ENCODE results near the gene CDC42EP4. TPM values are rescaled to one million over a fixed set of nuclear protein-coding genes. Genes with fewer than 3 reads are reported as not detected.

The CDC42EP4 gene
- total RNA-seq, 5 donors from 2014 or later (not counting 1 experiment from before 2014, with no cell fraction given): 1.1 to 3.7 (median 1.3) TPM

DNA sequence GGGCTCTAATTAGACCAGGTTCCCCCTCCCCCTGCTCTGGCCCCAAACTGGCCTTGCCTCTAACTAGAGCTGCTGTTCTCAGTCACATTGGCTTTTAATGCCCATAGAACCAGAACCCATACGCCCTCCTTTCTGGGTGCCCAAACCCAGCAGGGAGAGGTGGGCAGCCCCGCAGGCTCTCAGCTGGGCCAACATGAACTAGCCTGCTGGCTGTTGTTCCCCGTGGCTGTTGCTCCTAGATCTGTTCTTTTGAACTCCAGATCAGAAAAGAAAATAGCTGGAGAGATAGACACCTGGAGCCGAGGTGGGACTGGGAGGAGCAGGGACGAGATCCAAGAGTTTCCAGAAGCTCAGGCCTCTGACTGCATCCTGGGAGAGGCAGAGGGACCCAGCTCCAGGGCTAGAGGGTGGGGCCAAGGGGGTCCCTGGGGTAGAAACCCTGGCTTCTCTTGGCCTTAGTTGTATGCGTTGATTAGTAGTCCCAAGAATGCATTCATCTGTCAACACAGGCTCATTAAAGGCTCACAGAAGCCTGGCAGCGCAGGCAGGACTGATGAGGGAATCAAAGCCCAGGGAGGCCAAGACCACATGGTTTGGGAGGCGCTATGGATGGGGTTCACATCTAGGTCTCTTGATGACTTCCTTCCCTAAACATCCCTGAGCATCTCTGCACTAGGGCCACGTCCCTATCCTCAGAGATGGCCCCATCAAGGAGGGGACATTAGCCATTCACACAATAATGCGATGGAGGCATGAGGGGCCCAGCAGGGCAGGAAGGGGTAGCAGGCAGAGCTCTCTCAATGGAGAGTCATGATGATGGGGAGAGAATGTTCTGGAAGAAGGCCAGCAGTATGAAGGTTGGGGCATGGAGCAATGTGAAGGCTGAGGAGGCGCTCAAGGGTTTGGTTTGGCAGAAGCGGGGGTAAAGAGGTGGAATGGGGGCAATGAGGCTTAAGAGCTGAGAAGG is 48.8 kb downstream of the CDC42EP4 start:
- Histone ChIP-seq H3K27me3 (replicated peaks in 1 of 2; ENCODE audit: control insufficient read depth in 2 of 2, extremely low read depth in 1 of 2, insufficient read depth in 2 of 2, low read length in 1 of 2) (no peaks in the 10 kb centered on the region), H3K36me3 (ENCODE audit: control insufficient read depth in 2 of 2, extremely low read depth in 1 of 2, insufficient read depth in 1 of 2, low read length in 1 of 2) (no peaks in the 10 kb centered on the region), H3K9me3 (no peaks in the 10 kb centered on the region), H3K4me3 (ENCODE audit: control insufficient read depth in 1 of 2, extremely low read depth in 1 of 2, low read length in 1 of 2) (no peak overlapping the region), H3K27ac (ENCODE audit: low read length) (no peak overlapping the region), H3K4me1 (ENCODE audit: control insufficient read depth in 1 of 2, extremely low read depth in 1 of 2, insufficient read depth in 2 of 2, low read length in 2 of 2) (no peaks in the 10 kb centered on the region)
- no peaks in the 10 kb centered on the region for H3K36me3 Mint-ChIP-seq
- POLR2A ChIA-PET: no interaction called here
- DNase-seq: no peak
- no peaks in the 10 kb centered on the region for H3K4me1 Mint-ChIP-seq
- no peak overlapping the region for H3K4me3 Mint-ChIP-seq
- H3K27me3 Mint-ChIP-seq: peaks cover 0 to 4% of the 10 kb centered on the region in 2 donors
- WGBS (ENCODE audit: insufficient coverage): 88% methylated on average over 11 of the region's 12 CpGs
- H3K27ac Mint-ChIP-seq: no peak overlapping the region
- ATAC-seq (replicated peaks in 1 of 4): no peak
- no peaks in the 10 kb centered on the region for H3K9me3 Mint-ChIP-seq
- CTCF ChIA-PET: no interaction called here

DNA sequence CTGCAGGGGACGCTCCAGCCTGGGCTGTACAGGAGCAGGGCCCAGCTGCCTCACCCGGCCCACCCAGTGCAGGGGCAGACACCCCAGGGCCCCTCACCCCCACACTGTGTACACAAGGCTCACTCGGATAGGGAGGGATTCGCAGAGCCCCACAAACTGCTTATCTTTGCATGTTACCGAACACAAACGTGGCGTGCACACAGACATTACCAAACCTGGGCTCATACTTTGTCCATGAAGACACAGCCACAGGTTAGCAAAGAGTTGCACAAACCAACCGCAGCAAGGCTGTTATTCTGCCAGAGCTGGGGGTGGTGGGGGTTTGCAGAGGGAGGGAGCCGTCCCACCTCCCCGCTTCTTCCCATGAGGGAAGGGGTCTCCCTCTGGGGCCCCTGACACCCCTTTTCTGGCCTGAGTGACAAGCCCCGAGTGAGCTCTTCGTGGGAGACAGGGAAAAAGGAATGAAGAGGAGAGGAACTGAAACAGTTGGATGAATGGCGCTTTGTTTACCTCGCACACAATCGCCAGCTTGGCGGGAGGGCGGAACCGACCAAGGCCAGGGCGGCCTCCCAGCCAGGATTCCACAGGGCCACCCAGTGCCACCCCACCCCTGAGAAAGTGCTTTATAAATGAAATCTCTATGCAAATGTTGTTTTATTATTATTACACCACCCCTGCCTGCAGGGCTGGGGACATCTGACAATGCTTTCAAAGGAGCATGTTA is 49.7 kb downstream of the CDC42EP4 start:
- peaks cover 0 to 3% of the 10 kb centered on the region in 2 experiments for H3K27me3 ChIP-seq (replicated peaks in 1 of 2; ENCODE audit: control insufficient read depth in 2 of 2, extremely low read depth in 1 of 2, insufficient read depth in 2 of 2, low read length in 1 of 2)
- 85% methylated on average over 9 of the region's 19 CpGs for WGBS (ENCODE audit: insufficient coverage)
- no peaks in the 10 kb centered on the region for H3K36me3 Mint-ChIP-seq

DNA sequence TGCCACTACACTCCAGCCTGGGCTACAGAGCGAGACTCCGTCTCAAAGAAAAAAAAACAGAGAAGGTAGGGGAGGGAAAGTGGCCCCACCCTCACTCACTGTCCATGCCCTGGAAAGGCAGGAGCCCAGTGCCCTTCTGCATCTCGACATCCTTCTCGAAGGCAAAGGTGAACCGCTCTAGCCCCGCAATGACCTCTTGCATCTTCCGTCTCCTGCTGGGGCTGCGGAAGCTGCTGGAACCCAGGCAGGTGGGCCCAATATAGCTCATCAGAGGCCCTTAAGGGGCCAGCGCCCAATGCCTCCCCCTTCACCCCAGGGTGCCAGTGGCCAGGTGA is 50.2 kb downstream of the CDC42EP4 start, which contains the start of gene CPSF4L:
CPSF4L (minus strand) TSS at position 264 of the 335 bp plus-strand sequence; CDS start at position 202, 62 bp downstream.
- DNase-seq: no peak
- H3K27ac ChIP-seq (ENCODE audit: low read length): no peak within 1 kb of the TSS

More for the DNA sequence above, 49.7 kb downstream of the CDC42EP4 start:
- POLR2A ChIA-PET: no interaction called here
- H3K27me3 Mint-ChIP-seq: peaks cover 0 to 4% of the 10 kb centered on the region in 2 donors
- Histone ChIP-seq H3K27ac (ENCODE audit: low read length) (no peak overlapping the region), H3K4me3 (ENCODE audit: control insufficient read depth in 1 of 2, extremely low read depth in 1 of 2, low read length in 1 of 2) (no peak overlapping the region), H3K9me3 (no peaks in the 10 kb centered on the region), H3K4me1 (ENCODE audit: control insufficient read depth in 1 of 2, extremely low read depth in 1 of 2, insufficient read depth in 2 of 2, low read length in 2 of 2) (no peaks in the 10 kb centered on the region), H3K36me3 (ENCODE audit: control insufficient read depth in 2 of 2, extremely low read depth in 1 of 2, insufficient read depth in 1 of 2, low read length in 1 of 2) (no peaks in the 10 kb centered on the region)
- no peaks in the 10 kb centered on the region for H3K9me3 Mint-ChIP-seq
- H3K4me3 Mint-ChIP-seq: no peak overlapping the region
- no peak overlapping the region for H3K27ac Mint-ChIP-seq
- CTCF ChIA-PET: interaction anchor here in 1 of 2 donors (0.6 kb wide), 1 partner anchor 914 kb away, joined by 3 read pairs; no protein-coding TSS in a partner anchor
- no peaks in the 10 kb centered on the region for H3K4me1 Mint-ChIP-seq
- no peak for DNase-seq
- no peak for ATAC-seq (replicated peaks in 1 of 4)

DNA sequence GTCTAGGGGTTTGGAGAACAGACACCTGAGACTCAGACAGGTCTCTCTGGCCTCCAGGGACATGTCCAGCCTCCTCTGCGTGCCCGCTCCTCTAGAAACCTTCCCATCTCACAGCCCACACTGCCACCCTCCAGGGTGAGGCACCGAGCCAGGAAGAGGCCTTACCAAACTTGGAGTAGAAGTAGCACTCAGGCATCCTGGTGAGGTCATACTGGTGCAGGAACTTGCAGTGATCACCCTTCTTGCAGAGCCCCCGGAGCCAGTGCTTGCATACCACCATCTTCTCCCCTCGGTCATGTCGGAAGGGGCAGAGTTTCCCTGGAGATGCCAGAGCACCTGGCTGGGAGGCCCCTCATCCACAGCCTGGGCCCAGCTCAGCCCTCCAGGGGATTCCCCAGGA is 54.3 kb downstream of the CDC42EP4 start:
- H3K4me3 ChIP-seq (ENCODE audit: control insufficient read depth in 1 of 2, extremely low read depth in 1 of 2, low read length in 1 of 2): no peak overlapping the region
- Mint-ChIP-seq H3K4me1 (peaks cover 0 to 4% (median 4%) of the 10 kb centered on the region in 3 donors), H3K4me3 (no peak overlapping the region), H3K27ac (no peak overlapping the region), H3K9me3 (no peaks in the 10 kb centered on the region), H3K36me3 (no peaks in the 10 kb centered on the region), H3K27me3 (no peaks in the 10 kb centered on the region)
- POLR2A ChIA-PET: no interaction called here
- H3K27ac ChIP-seq (ENCODE audit: low read length): no peak overlapping the region
- no peaks in the 10 kb centered on the region for H3K9me3 ChIP-seq
- ATAC-seq (replicated peaks in 1 of 4): no peak
- H3K4me1 ChIP-seq (ENCODE audit: control insufficient read depth in 1 of 2, extremely low read depth in 1 of 2, insufficient read depth in 2 of 2, low read length in 2 of 2): peaks cover 0 to 5% of the 10 kb centered on the region in 2 experiments
- 94% methylated on average over 6 of the region's 6 CpGs for WGBS (ENCODE audit: insufficient coverage)
- H3K36me3 ChIP-seq (ENCODE audit: control insufficient read depth in 2 of 2, extremely low read depth in 1 of 2, insufficient read depth in 1 of 2, low read length in 1 of 2): no peaks in the 10 kb centered on the region
- H3K27me3 ChIP-seq (replicated peaks in 1 of 2; ENCODE audit: control insufficient read depth in 2 of 2, extremely low read depth in 1 of 2, insufficient read depth in 2 of 2, low read length in 1 of 2): peaks cover 0 to 3% of the 10 kb centered on the region in 2 experiments
- no peak for DNase-seq
- CTCF ChIA-PET: no interaction called here

More for the DNA sequence above, 50.2 kb downstream of the CDC42EP4 start, which contains the start of gene CPSF4L:
- peaks cover 0 to 3% of the 10 kb centered on the region in 2 experiments for H3K27me3 ChIP-seq (replicated peaks in 1 of 2; ENCODE audit: control insufficient read depth in 2 of 2, extremely low read depth in 1 of 2, insufficient read depth in 2 of 2, low read length in 1 of 2)
- H3K27me3 Mint-ChIP-seq: peaks cover 0 to 4% of the 10 kb centered on the region in 2 donors
- no peaks in the 10 kb centered on the region for H3K4me1 Mint-ChIP-seq
- no peaks in the 10 kb centered on the region for H3K4me1 ChIP-seq (ENCODE audit: control insufficient read depth in 1 of 2, extremely low read depth in 1 of 2, insufficient read depth in 2 of 2, low read length in 2 of 2)
- ATAC-seq (replicated peaks in 1 of 4): no peak
- no peaks in the 10 kb centered on the region for H3K36me3 ChIP-seq (ENCODE audit: control insufficient read depth in 2 of 2, extremely low read depth in 1 of 2, insufficient read depth in 1 of 2, low read length in 1 of 2)
- 94% methylated on average over 6 of the region's 9 CpGs for WGBS (ENCODE audit: insufficient coverage)
- POLR2A ChIA-PET: interaction anchor here in 1 of 2 donors (0.6 kb wide), 1 partner anchor 62 kb away, joined by 3 read pairs; no protein-coding TSS in a partner anchor
- H3K9me3 Mint-ChIP-seq: no peaks in the 10 kb centered on the region
- H3K9me3 ChIP-seq: no peaks in the 10 kb centered on the region
- H3K27ac Mint-ChIP-seq: no peak within 1 kb of the TSS
- H3K36me3 Mint-ChIP-seq: no peaks in the 10 kb centered on the region
- H3K4me3 ChIP-seq (ENCODE audit: control insufficient read depth in 1 of 2, extremely low read depth in 1 of 2, low read length in 1 of 2): no peak within 1 kb of the TSS
- H3K4me3 Mint-ChIP-seq: no peak within 1 kb of the TSS
- CTCF ChIA-PET: no interaction called here

DNA sequence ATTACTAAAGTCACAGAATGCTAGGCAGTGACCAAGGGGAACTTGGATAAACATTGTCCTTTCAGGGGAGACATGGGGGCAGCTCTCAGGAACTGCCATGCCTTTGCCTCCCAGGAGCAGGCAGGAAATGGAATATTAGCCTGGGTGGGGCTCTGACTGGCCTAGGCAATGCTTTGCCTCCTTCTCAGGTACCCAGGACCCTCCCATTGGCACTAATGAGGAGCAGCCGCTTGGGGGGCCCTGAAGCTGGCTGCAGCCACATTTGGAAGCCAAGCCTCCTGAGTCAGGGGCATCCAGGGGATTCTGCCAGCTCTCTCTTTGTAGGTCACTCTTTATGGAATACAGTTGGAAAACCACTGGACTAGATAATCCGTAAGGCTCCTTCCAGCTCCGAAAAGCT is 55.6 kb downstream of the CDC42EP4 start:
- ChIA-PET POLR2A (no interaction called here), CTCF (interaction anchor here (0.5 to 2.0 kb wide), 5 partner anchors 8 to 114 kb away, joined by 3 to 12 read pairs (median 6); no protein-coding TSS in a partner anchor)

DNA sequence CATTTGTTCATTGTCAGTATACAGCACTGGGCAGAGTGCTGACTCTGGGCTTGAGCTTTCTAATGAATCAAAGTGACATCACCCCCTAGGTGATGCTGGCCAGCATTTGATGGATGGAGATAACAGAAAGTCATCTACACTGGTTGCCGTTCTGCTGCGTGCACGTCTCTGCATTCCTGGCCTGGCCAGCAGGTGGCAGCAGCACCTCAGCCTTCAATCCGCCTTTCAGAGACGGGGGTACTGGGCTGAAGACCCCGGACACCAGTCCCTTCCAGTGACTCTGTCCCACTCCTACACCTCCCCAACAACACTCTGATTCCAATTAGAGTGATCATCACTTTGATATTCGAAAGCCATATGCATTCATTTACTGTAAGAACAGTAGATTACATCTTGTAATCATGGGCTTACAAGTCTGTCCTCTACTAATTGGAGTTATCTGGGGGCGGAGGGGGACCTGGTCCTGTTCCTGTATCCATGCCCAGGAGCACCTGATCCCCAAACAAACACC is 56.1 kb downstream of the CDC42EP4 start:
- Mint-ChIP-seq H3K4me1 (peaks cover 0 to 4% (median 4%) of the 10 kb centered on the region in 3 donors), H3K9me3 (no peaks in the 10 kb centered on the region), H3K27ac (no peak overlapping the region), H3K27me3 (no peaks in the 10 kb centered on the region), H3K36me3 (no peaks in the 10 kb centered on the region), H3K4me3 (no peak overlapping the region)
- Histone ChIP-seq H3K27ac (ENCODE audit: low read length) (no peak overlapping the region), H3K27me3 (replicated peaks in 1 of 2; ENCODE audit: control insufficient read depth in 2 of 2, extremely low read depth in 1 of 2, insufficient read depth in 2 of 2, low read length in 1 of 2) (peaks cover 0 to 3% of the 10 kb centered on the region in 2 experiments), H3K9me3 (no peaks in the 10 kb centered on the region), H3K4me3 (ENCODE audit: control insufficient read depth in 1 of 2, extremely low read depth in 1 of 2, low read length in 1 of 2) (no peak overlapping the region), H3K36me3 (ENCODE audit: control insufficient read depth in 2 of 2, extremely low read depth in 1 of 2, insufficient read depth in 1 of 2, low read length in 1 of 2) (no peaks in the 10 kb centered on the region), H3K4me1 (ENCODE audit: control insufficient read depth in 1 of 2, extremely low read depth in 1 of 2, insufficient read depth in 2 of 2, low read length in 2 of 2) (peaks cover 0 to 5% of the 10 kb centered on the region in 2 experiments)
- POLR2A ChIA-PET: no interaction called here
- 0% methylated on average over 6 of the region's 8 CpGs for WGBS (ENCODE audit: insufficient coverage)
- peak; percentile 65 to 78 (median 70) for ATAC-seq (replicated peaks in 1 of 4)
- peak in 31 of 35 experiments; percentile 7 to 72 (median 37) for DNase-seq
- CTCF ChIA-PET: interaction anchor here (0.5 to 2.8 kb wide), 10 partner anchors 8 to 122 kb away, joined by 3 to 14 read pairs (median 4); no protein-coding TSS in a partner anchor

More for the DNA sequence above, 55.6 kb downstream of the CDC42EP4 start:
- no peak for ATAC-seq (replicated peaks in 1 of 4)
- peaks cover 0 to 4% (median 4%) of the 10 kb centered on the region in 3 donors for H3K4me1 Mint-ChIP-seq
- Histone ChIP-seq H3K27me3 (replicated peaks in 1 of 2; ENCODE audit: control insufficient read depth in 2 of 2, extremely low read depth in 1 of 2, insufficient read depth in 2 of 2, low read length in 1 of 2) (peaks cover 0 to 3% of the 10 kb centered on the region in 2 experiments), H3K4me3 (ENCODE audit: control insufficient read depth in 1 of 2, extremely low read depth in 1 of 2, low read length in 1 of 2) (no peak overlapping the region), H3K27ac (ENCODE audit: low read length) (no peak overlapping the region), H3K4me1 (ENCODE audit: control insufficient read depth in 1 of 2, extremely low read depth in 1 of 2, insufficient read depth in 2 of 2, low read length in 2 of 2) (peaks cover 0 to 5% of the 10 kb centered on the region in 2 experiments), H3K36me3 (ENCODE audit: control insufficient read depth in 2 of 2, extremely low read depth in 1 of 2, insufficient read depth in 1 of 2, low read length in 1 of 2) (no peaks in the 10 kb centered on the region), H3K9me3 (no peaks in the 10 kb centered on the region)
- no CpG with 5 or more reads among the region's 3 CpGs for WGBS (ENCODE audit: insufficient coverage)
- no peaks in the 10 kb centered on the region for H3K9me3 Mint-ChIP-seq
- no peak overlapping the region for H3K4me3 Mint-ChIP-seq
- no peak overlapping the region for H3K27ac Mint-ChIP-seq
- no peaks in the 10 kb centered on the region for H3K27me3 Mint-ChIP-seq
- DNase-seq: no peak
- no peaks in the 10 kb centered on the region for H3K36me3 Mint-ChIP-seq
